GM19467 (cell line): ENCODE results near the gene ANKFN1.
"Not testable (repeated sequence)": the region's sequence is repeated elsewhere in the genome, so short reads cannot be mapped to it uniquely, and the experiment has no call there.

Source experiments
- ATAC-seq: cut with Tn5 transposase; IDR thresholded peaks from one replicate; pipeline ENCODE4 v1.9.1; 2021; ENCODE audit warnings: mild to moderate bottlenecking, moderate library complexity; ENCODE audit not compliant: unreplicated experiment

Gene ANKFN1

GRCh38 chr17:56269556-56270389 lies 116.5 kb downstream of the ANKFN1 start:
- ATAC-seq: no peak

DNA sequence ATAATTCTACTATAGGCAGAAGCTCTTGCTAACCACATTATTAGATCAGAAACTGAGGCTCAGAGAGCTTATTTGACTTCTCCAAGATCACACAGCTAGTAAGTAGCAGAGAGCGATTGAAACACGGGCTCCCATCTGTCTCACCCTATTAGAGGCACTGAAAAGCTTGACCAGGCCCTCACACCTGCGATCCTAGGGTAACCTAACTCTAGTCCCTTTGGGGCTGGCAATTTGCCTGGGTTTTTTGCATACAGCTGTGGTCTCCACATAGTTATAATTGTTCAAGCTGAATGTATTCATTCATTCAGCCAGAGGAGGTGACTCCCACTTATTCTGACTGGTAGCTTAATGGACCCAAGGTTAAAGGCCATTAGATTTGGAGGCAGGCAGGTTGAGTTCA lies 121.2 kb downstream of the ANKFN1 start:
- ATAC-seq: no peak

- ATAC-seq: no peak
These were observed 131.2 kb downstream of the ANKFN1 start for GRCh38 chr17:56284482-56284881.

- ATAC-seq: not testable (repeated sequence)
These were observed 135.5 kb downstream of the ANKFN1 start for GRCh38 chr17:56288786-56289185.

DNA sequence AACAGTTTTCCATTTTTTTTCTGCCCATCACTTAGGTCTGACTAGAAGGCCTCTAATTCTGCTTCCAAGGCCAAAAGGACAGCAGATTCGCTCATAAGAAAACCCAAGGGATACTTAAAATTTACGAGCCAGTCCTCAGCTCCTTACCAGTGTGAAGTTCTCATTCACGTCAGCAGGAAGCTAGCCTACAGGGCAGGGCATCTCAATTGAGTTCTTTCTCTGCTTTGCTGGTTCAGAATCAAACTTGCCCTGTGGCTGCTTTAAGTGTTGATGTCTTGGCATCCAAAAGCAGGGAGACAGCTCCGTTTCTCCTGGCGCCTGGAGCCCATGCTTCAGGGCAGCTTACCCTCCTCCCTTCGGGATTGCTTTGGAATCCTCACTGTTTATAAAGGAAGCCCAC lies 136.0 kb downstream of the ANKFN1 start:
- ATAC-seq: no peak

DNA sequence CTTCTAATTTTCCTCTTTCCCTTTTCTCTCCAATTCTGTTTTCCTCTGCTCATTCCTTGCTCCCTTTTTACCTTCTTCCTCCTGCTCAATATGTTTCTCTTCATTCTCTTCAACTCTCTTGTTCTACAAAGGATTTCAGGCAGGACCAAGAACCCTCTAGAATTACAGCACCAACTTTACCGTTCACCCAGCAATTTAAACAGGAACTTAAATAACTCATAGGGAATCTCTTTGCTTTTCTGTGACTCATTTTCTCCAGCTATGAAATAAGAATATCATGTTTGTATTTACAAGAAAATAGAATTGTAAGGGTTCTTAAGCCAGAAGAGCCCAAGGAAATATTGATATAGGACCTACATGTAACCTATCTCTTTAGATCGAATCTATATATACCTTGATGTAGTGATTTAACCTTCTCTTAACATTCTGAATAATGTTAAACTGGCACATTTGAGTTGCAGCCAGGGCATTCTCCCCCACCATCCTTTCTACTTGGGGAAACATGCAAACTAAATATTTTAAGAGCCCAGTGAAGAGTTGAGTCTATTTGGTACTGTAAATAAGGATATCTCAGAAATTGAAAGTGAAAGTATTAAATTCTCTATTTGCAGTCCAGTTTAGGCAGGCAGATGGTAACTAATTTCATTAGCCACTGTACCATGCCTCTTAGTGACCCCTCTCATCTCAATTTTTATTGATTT lies 137.0 kb downstream of the ANKFN1 start:
- ATAC-seq: no peak

DNA sequence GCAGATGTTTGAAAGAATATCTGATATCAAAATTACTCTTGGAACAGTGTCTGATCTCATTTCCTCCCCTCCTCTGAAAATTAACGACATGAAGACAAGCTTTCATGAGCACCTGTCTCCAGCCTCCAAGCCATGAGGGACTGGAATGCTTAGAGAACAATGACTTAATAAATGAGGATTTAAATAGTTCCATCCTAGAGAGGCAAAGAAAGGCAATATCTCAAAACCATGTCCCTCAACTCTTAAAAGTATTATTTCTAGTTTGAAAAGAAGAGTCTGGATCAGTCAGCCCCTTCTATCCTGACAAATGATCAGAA lies 137.5 kb downstream of the ANKFN1 start:
- no peak for ATAC-seq

DNA sequence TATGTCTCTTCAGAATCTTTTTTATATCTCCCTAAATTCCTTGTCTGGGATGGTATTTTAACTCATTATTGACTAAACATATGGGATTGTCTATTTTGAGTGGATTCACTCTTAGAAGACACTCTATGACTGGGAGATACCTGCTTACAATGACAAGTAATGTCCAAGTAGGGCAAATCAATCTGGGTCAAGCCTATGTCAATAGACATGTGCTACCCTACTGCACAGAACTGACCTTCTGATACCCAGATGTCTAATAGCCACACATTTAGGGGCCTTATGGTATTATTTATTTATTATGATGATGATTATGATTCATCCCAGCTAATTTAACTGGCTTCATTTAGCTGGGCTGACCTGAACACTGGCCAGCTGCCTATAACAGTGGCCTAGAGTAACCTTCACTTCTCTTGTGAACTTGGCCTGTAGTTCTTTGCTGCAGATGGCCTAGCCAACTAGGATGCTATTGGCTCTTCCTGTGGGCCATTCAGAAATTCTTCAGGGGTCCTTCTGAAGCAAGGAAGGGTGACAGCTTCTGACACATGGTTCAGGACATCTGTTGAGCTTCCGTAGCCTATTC lies 138.0 kb downstream of the ANKFN1 start:
- no peak for ATAC-seq

GRCh38 chr17:56292010-56292409 lies 138.7 kb downstream of the ANKFN1 start:
- ATAC-seq: no peak

- ATAC-seq: no peak
These were observed 139.3 kb downstream of the ANKFN1 start for GRCh38 chr17:56292578-56292977.

DNA sequence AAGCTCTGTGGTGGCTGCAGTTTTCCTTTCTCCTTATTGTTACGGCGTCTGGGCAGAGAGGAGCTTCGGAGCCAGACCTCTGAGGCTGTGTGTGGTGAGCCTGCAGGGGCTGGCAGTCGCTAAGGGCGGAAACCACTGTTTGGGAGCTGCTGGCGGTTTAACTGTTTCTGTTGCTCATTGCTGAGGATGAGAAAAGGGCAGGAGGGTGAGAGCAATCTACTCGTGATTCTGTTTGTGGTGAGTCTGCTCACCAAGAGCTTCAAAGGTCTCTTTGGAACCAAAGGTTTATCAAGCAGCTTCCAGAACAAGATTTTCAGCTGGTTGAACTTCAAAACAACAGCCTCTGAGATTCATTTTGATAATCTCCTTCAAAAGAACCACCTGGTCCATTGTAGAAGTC lies 143.9 kb downstream of the ANKFN1 start:
- no peak for ATAC-seq

DNA sequence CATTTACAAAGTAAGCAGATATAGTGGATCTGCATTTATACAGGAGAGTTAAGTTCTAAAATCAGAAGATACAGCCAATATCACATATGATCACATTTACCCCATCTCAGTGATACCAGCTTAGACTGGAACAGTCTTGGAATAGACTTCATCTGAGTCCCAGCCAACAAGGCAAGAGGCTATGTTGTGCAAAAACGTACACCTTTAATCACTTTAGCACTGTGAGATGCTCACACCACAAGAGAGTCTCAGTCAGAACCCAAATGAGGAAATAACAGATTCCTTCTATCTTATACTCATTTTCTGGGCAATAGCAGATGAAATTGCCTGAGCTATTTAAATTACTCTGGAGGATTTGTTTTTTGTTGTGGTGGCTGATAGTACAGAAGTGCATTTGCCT lies 145.6 kb downstream of the ANKFN1 start:
- ATAC-seq: no peak

DNA sequence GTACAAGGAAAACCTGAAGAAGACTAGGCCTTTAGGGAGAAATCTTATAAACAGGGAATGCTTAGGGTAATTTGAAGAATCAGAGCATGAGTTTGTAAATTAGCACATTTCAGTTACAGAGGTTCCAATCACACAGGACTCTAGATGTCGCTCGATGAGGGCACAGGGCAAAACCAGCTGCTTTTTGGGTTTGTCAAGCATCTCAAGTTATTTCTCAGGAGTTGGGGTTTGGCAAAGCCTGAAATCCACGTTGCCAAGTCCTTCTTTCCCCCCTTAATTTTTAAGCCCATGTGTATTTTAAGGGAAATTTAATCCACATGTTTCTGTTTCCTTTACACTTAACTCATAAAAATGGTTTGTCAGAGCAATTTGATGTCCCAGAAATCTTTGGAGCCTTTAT lies 146.9 kb downstream of the ANKFN1 start:
- no peak for ATAC-seq

- ATAC-seq: no peak
These were observed 151.7 kb downstream of the ANKFN1 start for GRCh38 chr17:56305007-56305406.

DNA sequence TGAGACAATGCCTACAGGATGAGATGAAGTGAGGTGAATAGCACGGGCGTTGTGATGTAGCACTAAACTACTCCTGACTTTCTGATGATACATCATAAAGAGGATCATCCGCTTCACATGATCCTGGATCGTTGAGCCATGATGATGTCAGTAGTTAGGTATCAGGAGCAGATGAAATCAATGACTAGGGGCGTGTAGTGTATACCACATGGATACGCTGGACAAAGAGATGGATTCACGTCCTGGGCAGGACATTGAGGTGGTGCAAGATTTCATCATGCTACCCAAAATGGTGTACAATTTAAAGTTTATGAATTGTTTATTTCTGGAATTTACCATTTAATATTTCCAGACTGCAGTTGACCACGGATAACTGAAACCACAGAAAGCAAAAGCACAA lies 156.6 kb downstream of the ANKFN1 start:
- no peak for ATAC-seq

- no peak for ATAC-seq
These were observed 157.5 kb downstream of the ANKFN1 start for GRCh38 chr17:56310782-56311181.

DNA sequence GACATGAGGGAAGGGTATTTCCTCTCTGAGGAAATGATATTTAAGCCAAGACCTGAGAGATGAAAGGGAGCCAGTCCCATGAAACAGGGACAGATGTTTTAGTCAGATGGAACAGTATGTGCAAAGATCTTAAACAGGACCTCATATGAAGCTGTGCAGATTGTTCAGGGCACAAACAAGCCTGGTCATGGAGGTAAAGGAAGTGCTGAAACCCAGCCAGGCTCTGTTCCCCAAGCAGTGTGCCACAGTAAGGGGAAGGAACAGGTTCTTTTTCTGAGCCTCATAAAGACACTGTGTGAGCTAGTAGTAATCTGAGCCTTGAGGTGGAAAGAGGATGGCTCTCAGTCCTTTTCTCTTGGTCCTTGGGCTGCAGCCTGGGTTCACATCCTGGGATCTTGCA lies 159.9 kb downstream of the ANKFN1 start:
- no peak for ATAC-seq

- no peak for ATAC-seq
These were observed 160.8 kb downstream of the ANKFN1 start for GRCh38 chr17:56314026-56314425.

GRCh38 chr17:56314984-56315602 lies 161.8 kb downstream of the ANKFN1 start:
- no peak for ATAC-seq

GRCh38 chr17:56316604-56317003 lies 163.3 kb downstream of the ANKFN1 start:
- no peak for ATAC-seq

DNA sequence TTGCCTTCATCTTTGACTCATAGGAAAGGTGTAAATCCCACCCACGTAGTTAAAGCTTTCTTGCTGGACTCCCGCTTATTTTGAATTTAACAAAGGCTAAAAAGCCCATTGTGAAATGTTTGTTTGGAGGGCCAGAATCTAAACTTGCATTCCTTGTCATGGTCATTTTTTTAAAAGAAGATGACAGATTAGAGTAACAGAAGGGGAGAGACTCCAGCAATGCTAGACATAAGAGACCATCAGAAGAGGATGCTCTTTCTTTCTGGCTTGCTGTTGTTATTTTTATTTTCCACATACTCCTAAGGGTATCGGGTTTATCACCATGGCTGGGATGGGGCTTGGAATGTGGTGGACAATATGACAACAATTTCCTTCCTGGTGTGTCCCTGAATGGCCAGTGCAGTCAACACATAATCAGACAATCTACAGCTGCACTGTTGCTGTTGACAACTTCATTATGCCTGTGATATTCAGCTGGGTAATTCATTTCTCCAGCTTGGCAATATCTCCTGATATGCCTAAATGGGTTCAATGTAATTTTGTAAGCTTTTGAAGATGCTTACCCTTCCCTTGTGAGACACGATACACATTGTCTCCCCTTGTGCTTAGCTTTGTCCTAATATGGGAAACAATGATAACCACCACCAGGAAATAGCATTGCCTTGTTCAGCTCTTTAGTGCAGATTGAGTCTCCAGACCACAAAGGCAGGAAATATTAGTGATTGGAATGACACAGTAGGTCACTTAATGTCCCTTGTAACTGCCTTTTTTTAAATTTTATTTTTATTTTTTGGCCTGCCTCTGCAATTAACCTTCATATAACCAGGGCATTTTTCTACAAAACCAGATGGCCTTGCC lies 164.3 kb downstream of the ANKFN1 start:
- ATAC-seq: no peak
